K562 (cell line): ENCODE results near the gene GALNS. TPM values are rescaled to one million over a fixed set of nuclear protein-coding genes. Genes with fewer than 3 reads are reported as not detected.

ENCODE experiments used
- ATAC-seq: fragments of 200-7000 bp; cut with Tn5 transposase; 3 replicates; pipeline ENCODE4 v1.9.1; 2020; ENCODE audit warnings: moderate library complexity
- BruUV-seq: library from RNA; stranded (reverse); fragments of 400-500 nt; replicated peaks from 2 replicates; lab custom pipeline; 2021; lab: Mats Ljungman, UMichigan
- CTCF ChIA-PET: fragments of 300-600 bp; formaldehyde crosslinking; extraction: SDS; loops from one replicate; lab custom pipeline; 2021; ENCODE audit warnings: low intra/inter-chr PET ratio; lab: Yijun Ruan, JAX
- POLR2A ChIA-PET: fragments of 300-600, 350-650 bp; sonication (Branson Sonifier 250); formaldehyde crosslinking; extraction: SDS; loops from one replicate; lab custom pipeline; 2021; ENCODE audit warnings: antibody characterized with exemption, inconsistent platforms; lab: Yijun Ruan, JAX
- DNase-seq, 4 experiments: peaks; one replicate each; pipeline versions ENCODE4 v3.0.0 to v3.0.0-alpha.2; 2011 to 2018; ENCODE audit warnings: low spot score in 3 of 4, mixed read lengths in 3 of 4; ENCODE audit errors: extremely low read depth in 1 of 4
- FAIRE-seq: peaks from 2 replicates; lab custom pipeline; 2011; peaks lifted over from hg19 to GRCh38; lab: Jason Lieb, UNC
- H2AFZ ChIP-seq: 2 replicates; pipeline ENCODE4 v1.6.0; 2011; ENCODE audit warnings: low read depth, low read length, control low read depth, inconsistent platforms
- H3K27ac ChIP-seq: fragments of 200-600 bp; 3 replicates; pipeline ENCODE4 v1.8.0; 2011; ENCODE audit warnings: low read depth, mild to moderate bottlenecking, control low read depth, inconsistent platforms, low read length, moderate library complexity, mixed read lengths; ENCODE audit errors: extremely low read depth
- H3K27me3 ChIP-seq, 2 experiments: fragments of 300-600 bp in 1 of 2; 2 replicates in 1 of 2; 3 replicates in 1 of 2; pipeline versions ENCODE4 v1.6.0 to v1.8.0; 2011; ENCODE audit warnings: inconsistent platforms in 2 of 2, low read length in 2 of 2, mild to moderate bottlenecking in 1 of 2, mixed read lengths in 1 of 2, moderate library complexity in 1 of 2; ENCODE audit not compliant: control insufficient read depth in 2 of 2, insufficient read depth in 2 of 2
- H3K36me3 ChIP-seq: fragments of 300-600 bp; 3 replicates; pipeline ENCODE4 v1.8.0; 2011; ENCODE audit warnings: mild to moderate bottlenecking, low read length, inconsistent platforms; ENCODE audit not compliant: control insufficient read depth, insufficient read depth
- H3K4me1 ChIP-seq, 2 experiments: fragments of 200-600 bp in 1 of 2; replicated peaks in 1 of 2; 2 replicates in 1 of 2; 3 replicates in 1 of 2; pipeline versions ENCODE4 v1.5.1 to v1.8.0; 2011; ENCODE audit warnings: inconsistent platforms in 2 of 2, low read length in 2 of 2, mild to moderate bottlenecking in 1 of 2, mixed read lengths in 1 of 2, moderate library complexity in 1 of 2; ENCODE audit not compliant: control insufficient read depth in 2 of 2, insufficient read depth in 2 of 2
- H3K4me2 ChIP-seq: 2 replicates; pipeline ENCODE4 v1.6.1; 2011; ENCODE audit warnings: low read length, control low read depth, inconsistent platforms, mixed read lengths; ENCODE audit not compliant: insufficient read depth
- H3K4me3 ChIP-seq: fragments of 200-600 bp; sonication (generic), shearing (Covaris generic); 2 replicates; pipeline ENCODE4 v1.5.1; 2016; ENCODE audit warnings: control low read depth, inconsistent platforms
- H3K79me2 ChIP-seq: fragments of 200-600 bp; 3 replicates; pipeline ENCODE4 v1.8.0; 2011; ENCODE audit warnings: low read length, inconsistent platforms; ENCODE audit not compliant: control insufficient read depth, insufficient read depth
- H3K9ac ChIP-seq, 2 experiments: 2 replicates each; pipeline versions ENCODE4 v1.6.0 to v1.6.1; 2011; ENCODE audit warnings: low read depth in 2 of 2, low read length in 2 of 2, control low read depth in 1 of 2, inconsistent platforms in 1 of 2, mild to moderate bottlenecking in 1 of 2, mixed read lengths in 1 of 2; ENCODE audit not compliant: insufficient read depth in 1 of 2
- H3K9me1 ChIP-seq: one replicate; pipeline ENCODE4 v1.6.0; 2011; ENCODE audit warnings: inconsistent platforms, mild to moderate bottlenecking, low read length, moderate library complexity; ENCODE audit not compliant: control insufficient read depth, insufficient read depth
- H3K9me3 ChIP-seq: replicated peaks from 2 replicates; pipeline ENCODE4 v1.5.1; 2011; ENCODE audit warnings: low read depth, low read length, inconsistent platforms; ENCODE audit not compliant: control insufficient read depth, insufficient read depth
- H4K20me1 ChIP-seq: replicated peaks from 2 replicates; pipeline ENCODE4 v1.6.1; 2011; ENCODE audit warnings: low read length, inconsistent platforms, mixed read lengths; ENCODE audit not compliant: control insufficient read depth, insufficient read depth
- ATF1 ChIP-seq, 2 experiments: fragments of 450-650 bp in 1 of 2; IDR thresholded peaks; 2 replicates each; pipeline ENCODE4 v1.6.1; 2016; ENCODE audit warnings: missing compliant biosample characterization in 1 of 2, missing genetic modification characterization in 1 of 2
- EP300 ChIP-seq: IDR thresholded peaks from 2 replicates; pipeline ENCODE4 v1.6.1; 2012; ENCODE audit warnings: low read length, improper control_type of control experiment
- FOXK2 ChIP-seq, 2 experiments: fragments of 450-650 bp; IDR thresholded peaks in 1 of 2; conservative IDR thresholded peaks in 1 of 2; 2 replicates each; pipeline ENCODE4 v1.6.1; 2016; ENCODE audit warnings: low read depth in 2 of 2, mild to moderate bottlenecking in 1 of 2
- JUN ChIP-seq, 2 experiments: sonication (generic) in 1 of 2; formaldehyde crosslinking in 1 of 2; IDR thresholded peaks; 2 replicates each; pipeline versions ENCODE4 v1.6.1 to v1.8.0; 2012 to 2022; ENCODE audit warnings: borderline replicate concordance in 2 of 2, mild to moderate bottlenecking in 2 of 2, improper control_type of control experiment in 1 of 2, low read depth in 1 of 2, low read length in 1 of 2, missing genetic modification reagents in 1 of 2
- TEAD4 ChIP-seq, 2 experiments: sonication (generic) in 1 of 2; formaldehyde crosslinking in 1 of 2; IDR thresholded peaks; 2 replicates each; pipeline versions ENCODE4 v1.6.1 to v1.8.0; 2012 to 2022; ENCODE audit warnings: borderline replicate concordance in 1 of 2, inconsistent platforms in 1 of 2, low read length in 1 of 2, mild to moderate bottlenecking in 1 of 2, missing genetic modification reagents in 1 of 2
- ZEB2 ChIP-seq: fragments of 450-650 bp; IDR thresholded peaks from 2 replicates; pipeline ENCODE4 v1.6.1; 2016
- ZNF12 ChIP-seq: sonication (generic); formaldehyde crosslinking; IDR thresholded peaks from 2 replicates; pipeline ENCODE4 v1.4.0; 2020; ENCODE audit warnings: mild to moderate bottlenecking, missing genetic modification reagents
- ZNF165 ChIP-seq: fragments of 250-450 bp; sonication (Bioruptor Pico); IDR thresholded peaks from 2 replicates; pipeline ENCODE4 v1.4.0; 2020; ENCODE audit warnings: borderline replicate concordance
- WGBS: fragments of 100-300 bp; shearing (Covaris generic); methylation state at CpG from one replicate; pipeline ENCODE4 v1.1.6; 2016; ENCODE audit warnings: low coverage, mixed read lengths; ENCODE audit not compliant: insufficient coverage; ENCODE audit errors: missing lambda C conversion rate; 5-methylcytosine and 5-hydroxymethylcytosine counted together
- in situ Hi-C: fragments of 300-500 bp; cut with MboI; formaldehyde crosslinking; loops from 4 replicates; pipeline ENCODE4 v1.15.0; 2018; ENCODE audit warnings: inconsistent platforms, mixed read lengths
- intact Hi-C: fragments of 100-400 bp; cut with micrococcal nuclease; formaldehyde crosslinking; loops from 2 replicates; pipeline ENCODE4 v1.14.2; 2022
- polyA plus RNA-seq, 8 experiments: library from polyadenylated mRNA; depleted of rRNA in 4 of 8; stranded (reverse) in 5 of 8; unstranded in 3 of 8; fragments of >200 nt; fragmentation: Nextera tagmentation in 2 of 8; fragmentation: Illumina TruSeq in 1 of 8; extraction: Ambion mirVana in 2 of 8; extraction: Trizol in 1 of 8; gene quantifications; 2 replicates each; pipeline versions ENCODE4 v1.2.1 to v1.2.3, GENCODE V29; 2011 to 2014; ENCODE audit warnings: inconsistent platforms in 1 of 8, missing spikeins in 1 of 8
- total RNA-seq, 7 experiments: library from RNA; depleted of rRNA in 6 of 7; stranded (reverse); fragments of >200 nt in 6 of 7; fragmentation: Illumina TruSeq in 2 of 7; extraction: Trizol in 2 of 7; gene quantifications; 2 replicates each; pipeline versions ENCODE4 v1.2.1 to v1.2.3, GENCODE V29; 2011 to 2021; ENCODE audit warnings: low replicate concordance in 1 of 7
- TF ChIP-seq, protein P1 (sequence below), 2 experiments: IDR thresholded peaks; 2 replicates each; pipeline ENCODE4 v1.6.1; 2012; ENCODE audit warnings: improper control_type of control experiment in 2 of 2, low read depth in 2 of 2, low read length in 2 of 2, borderline replicate concordance in 1 of 2
- TF ChIP-seq, protein P2 (sequence below): sonication (generic); formaldehyde crosslinking; IDR thresholded peaks from 2 replicates; pipeline ENCODE4 v1.8.0; 2022; ENCODE audit warnings: mild to moderate bottlenecking, missing genetic modification reagents
- TF ChIP-seq, protein P3 (sequence below): sonication (generic); formaldehyde crosslinking; IDR thresholded peaks from 2 replicates; pipeline ENCODE4 v1.9.0; 2022; ENCODE audit warnings: mild to moderate bottlenecking, missing genetic modification reagents

The GALNS gene
- total and polyA plus RNA-seq, 9 of the 15 experiments (the other 6 are each of a cell fraction or from before 2014, with no cell fraction given) = 0.38 to 13.2 (median 4.3) TPM

DNA sequence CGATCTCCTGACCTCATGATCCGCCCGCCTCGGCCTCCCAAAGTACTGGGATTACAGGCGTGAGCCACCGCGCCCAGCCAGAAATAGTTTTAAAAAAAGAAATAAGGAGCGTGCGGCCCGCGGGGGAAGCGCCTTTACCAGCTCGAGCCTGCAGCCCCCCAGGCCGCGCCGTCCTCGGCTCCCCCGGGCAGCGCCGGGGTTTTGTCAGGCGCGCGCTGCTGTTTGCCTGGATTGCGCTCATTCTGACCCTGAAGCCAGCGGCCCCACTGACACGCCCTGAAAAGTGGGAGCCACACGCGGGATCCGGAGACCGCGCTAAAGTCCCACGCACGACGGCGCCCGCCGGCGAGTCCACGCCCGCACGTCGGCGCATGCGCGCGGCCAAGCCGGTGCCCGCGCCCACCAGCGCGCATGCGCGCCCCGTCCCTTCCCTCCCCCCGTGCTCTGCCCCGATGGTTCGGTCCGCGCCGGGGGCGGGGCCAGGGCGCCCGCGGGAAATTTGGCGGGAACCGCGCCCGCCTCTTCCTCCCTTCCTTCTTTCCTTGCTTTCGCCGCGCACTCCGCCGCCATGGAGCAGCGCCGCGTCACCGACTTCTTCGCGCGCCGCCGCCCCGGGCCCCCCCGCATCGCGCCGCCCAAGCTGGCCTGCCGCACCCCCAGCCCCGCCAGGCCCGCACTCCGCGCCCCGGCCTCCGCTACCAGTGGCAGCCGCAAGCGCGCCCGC is 53.3 kb downstream of the GALNS start, which contains the start of gene CDT1 (continued):
- TF ChIP-seq ZNF12 (CRISPR knock-in tag) (peak; percentile 44; the same call in 1 of the 2 replicates), ZNF165 (CRISPR knock-in tag) (no peak), TEAD4 (IDR thresholded peaks at IDR 0.05; ENCODE audit: low read length) (no peak), TEAD4 (CRISPR knock-in tag; IDR thresholded peaks at IDR 0.05; ENCODE audit: borderline replicate concordance) (no peak)
- TF ChIP-seq, protein P1, sequence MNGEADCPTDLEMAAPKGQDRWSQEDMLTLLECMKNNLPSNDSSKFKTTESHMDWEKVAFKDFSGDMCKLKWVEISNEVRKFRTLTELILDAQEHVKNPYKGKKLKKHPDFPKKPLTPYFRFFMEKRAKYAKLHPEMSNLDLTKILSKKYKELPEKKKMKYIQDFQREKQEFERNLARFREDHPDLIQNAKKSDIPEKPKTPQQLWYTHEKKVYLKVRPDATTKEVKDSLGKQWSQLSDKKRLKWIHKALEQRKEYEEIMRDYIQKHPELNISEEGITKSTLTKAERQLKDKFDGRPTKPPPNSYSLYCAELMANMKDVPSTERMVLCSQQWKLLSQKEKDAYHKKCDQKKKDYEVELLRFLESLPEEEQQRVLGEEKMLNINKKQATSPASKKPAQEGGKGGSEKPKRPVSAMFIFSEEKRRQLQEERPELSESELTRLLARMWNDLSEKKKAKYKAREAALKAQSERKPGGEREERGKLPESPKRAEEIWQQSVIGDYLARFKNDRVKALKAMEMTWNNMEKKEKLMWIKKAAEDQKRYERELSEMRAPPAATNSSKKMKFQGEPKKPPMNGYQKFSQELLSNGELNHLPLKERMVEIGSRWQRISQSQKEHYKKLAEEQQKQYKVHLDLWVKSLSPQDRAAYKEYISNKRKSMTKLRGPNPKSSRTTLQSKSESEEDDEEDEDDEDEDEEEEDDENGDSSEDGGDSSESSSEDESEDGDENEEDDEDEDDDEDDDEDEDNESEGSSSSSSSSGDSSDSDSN (IDR thresholded peaks at IDR 0.05; ENCODE audit: borderline replicate concordance in 1 of 2, low read depth in 2 of 2, low read length in 2 of 2) = 0 out of 4 replicates have a peak, but pooled peaks of 1 of the 2 experiments have one; percentile 39

DNA sequence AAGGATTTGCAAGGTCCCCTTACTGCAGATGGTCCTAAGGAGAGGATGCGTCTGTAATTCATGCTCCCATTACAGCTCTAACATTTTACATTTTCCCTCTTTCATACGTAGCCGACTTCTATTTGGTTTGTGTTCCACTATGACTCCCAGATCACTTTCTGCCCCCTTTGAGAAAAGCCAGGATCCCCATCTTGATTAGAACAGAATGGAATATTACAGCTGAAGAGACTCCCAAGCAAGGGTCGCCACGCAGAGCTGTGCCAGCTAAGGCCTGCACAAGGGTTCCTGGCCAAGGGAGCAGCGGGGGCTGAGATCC is 56.5 kb downstream of the GALNS start:
- 0 out of 2 replicates have a peak, but pooled peaks cover 2% of the 10 kb centered on the region for H4K20me1 ChIP-seq
- H3K4me1 ChIP-seq = peaks cover 29 to 53% of the 10 kb centered on the region in 2 experiments
- ChIA-PET CTCF (no interaction called here), POLR2A (interaction anchor here (0.7 to 3.6 kb wide), 9 partner anchors 11 to 415 kb away, joined by 3 to 50 read pairs (median 10); partner anchors contain the start of genes APRT and PIEZO1)
- peak overlapping the region; percentile 77 for H3K4me2 ChIP-seq
- no peak overlapping the region; the same call in 1 of the 2 replicates for H3K4me3 ChIP-seq
- peak overlapping the region; percentile 92 for H3K27ac ChIP-seq
- 42% methylated on average over 6 of the region's 6 CpGs for WGBS
- H3K79me2 ChIP-seq = peaks cover 49% of the 10 kb centered on the region
- BruUV-seq = no TSS peak
- no peaks in the 10 kb centered on the region; the same call in 1 of the 2 replicates for H3K9me3 ChIP-seq
- H2AFZ ChIP-seq = peak overlapping the region; percentile 68
- peak overlapping the region; percentile 62 to 71 for H3K9ac ChIP-seq
- no peak for DNase-seq
- intact Hi-C loops (loop anchor here (1.0 to 10.0 kb wide), 3 partner anchors 25 to 765 kb away; partner anchors contain the start of gene RPL13), in situ Hi-C loops (no loop called here)
- ATAC-seq = no peak
- H3K9me1 ChIP-seq = no peaks in the 10 kb centered on the region
- no peak for FAIRE-seq
- H3K27me3 ChIP-seq = no peaks in the 10 kb centered on the region
- peaks cover 14% of the 10 kb centered on the region; the same call in 2 of the 3 replicates for H3K36me3 ChIP-seq
- no peak for TF ChIP-seq EP300
- TF ChIP-seq FOXK2 (conservative IDR thresholded peaks at IDR 0.05 in 1 of 2, IDR thresholded peaks at IDR 0.05 in 1 of 2; ENCODE audit: low read depth in 2 of 2) = peak in 1 of 2 experiments; percentile 6; a peak in 1 of 4 replicates
- TF ChIP-seq ATF1 (CRISPR knock-in tag; IDR thresholded peaks at IDR 0.05) = no peak
- TF ChIP-seq ATF1 (tag; IDR thresholded peaks at IDR 0.05) = peak; percentile 44
- TF ChIP-seq, protein P2, sequence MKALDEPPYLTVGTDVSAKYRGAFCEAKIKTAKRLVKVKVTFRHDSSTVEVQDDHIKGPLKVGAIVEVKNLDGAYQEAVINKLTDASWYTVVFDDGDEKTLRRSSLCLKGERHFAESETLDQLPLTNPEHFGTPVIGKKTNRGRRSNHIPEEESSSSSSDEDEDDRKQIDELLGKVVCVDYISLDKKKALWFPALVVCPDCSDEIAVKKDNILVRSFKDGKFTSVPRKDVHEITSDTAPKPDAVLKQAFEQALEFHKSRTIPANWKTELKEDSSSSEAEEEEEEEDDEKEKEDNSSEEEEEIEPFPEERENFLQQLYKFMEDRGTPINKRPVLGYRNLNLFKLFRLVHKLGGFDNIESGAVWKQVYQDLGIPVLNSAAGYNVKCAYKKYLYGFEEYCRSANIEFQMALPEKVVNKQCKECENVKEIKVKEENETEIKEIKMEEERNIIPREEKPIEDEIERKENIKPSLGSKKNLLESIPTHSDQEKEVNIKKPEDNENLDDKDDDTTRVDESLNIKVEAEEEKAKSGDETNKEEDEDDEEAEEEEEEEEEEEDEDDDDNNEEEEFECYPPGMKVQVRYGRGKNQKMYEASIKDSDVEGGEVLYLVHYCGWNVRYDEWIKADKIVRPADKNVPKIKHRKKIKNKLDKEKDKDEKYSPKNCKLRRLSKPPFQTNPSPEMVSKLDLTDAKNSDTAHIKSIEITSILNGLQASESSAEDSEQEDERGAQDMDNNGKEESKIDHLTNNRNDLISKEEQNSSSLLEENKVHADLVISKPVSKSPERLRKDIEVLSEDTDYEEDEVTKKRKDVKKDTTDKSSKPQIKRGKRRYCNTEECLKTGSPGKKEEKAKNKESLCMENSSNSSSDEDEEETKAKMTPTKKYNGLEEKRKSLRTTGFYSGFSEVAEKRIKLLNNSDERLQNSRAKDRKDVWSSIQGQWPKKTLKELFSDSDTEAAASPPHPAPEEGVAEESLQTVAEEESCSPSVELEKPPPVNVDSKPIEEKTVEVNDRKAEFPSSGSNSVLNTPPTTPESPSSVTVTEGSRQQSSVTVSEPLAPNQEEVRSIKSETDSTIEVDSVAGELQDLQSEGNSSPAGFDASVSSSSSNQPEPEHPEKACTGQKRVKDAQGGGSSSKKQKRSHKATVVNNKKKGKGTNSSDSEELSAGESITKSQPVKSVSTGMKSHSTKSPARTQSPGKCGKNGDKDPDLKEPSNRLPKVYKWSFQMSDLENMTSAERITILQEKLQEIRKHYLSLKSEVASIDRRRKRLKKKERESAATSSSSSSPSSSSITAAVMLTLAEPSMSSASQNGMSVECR (CRISPR knock-in tag) = peak; percentile 6; the same call in 1 of the 2 replicates
- TF ChIP-seq ZEB2 = peak; percentile 5; the same call in 1 of the 2 replicates
- TF ChIP-seq JUN (IDR thresholded peaks at IDR 0.05; ENCODE audit: borderline replicate concordance, low read depth, low read length) = no peak
- TF ChIP-seq JUN (CRISPR knock-in tag; IDR thresholded peaks at IDR 0.05; ENCODE audit: borderline replicate concordance) = no peak
- TF ChIP-seq, protein P3, sequence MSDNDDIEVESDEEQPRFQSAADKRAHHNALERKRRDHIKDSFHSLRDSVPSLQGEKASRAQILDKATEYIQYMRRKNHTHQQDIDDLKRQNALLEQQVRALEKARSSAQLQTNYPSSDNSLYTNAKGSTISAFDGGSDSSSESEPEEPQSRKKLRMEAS (CRISPR knock-in tag) = no peak
